D721Med (cell line): ENCODE data around the gene VASP.

Source experiments
- DNase-seq: peaks from one replicate; pipeline ENCODE4 v3.0.0; 2011; ENCODE audit warnings: low spot score; ENCODE audit not compliant: insufficient read length
- FAIRE-seq: peaks from 2 replicates; lab custom pipeline; 2011; peaks lifted over from hg19 to GRCh38; lab: Jason Lieb, UNC
- TF ChIP-seq, protein P1 (sequence below): IDR thresholded peaks from 2 replicates; pipeline ENCODE4 v1.5.1; 2012; ENCODE audit warnings: mild to moderate bottlenecking, control low read depth; ENCODE audit not compliant: insufficient read depth; ENCODE audit errors: missing control alignments

Gene VASP

DNA sequence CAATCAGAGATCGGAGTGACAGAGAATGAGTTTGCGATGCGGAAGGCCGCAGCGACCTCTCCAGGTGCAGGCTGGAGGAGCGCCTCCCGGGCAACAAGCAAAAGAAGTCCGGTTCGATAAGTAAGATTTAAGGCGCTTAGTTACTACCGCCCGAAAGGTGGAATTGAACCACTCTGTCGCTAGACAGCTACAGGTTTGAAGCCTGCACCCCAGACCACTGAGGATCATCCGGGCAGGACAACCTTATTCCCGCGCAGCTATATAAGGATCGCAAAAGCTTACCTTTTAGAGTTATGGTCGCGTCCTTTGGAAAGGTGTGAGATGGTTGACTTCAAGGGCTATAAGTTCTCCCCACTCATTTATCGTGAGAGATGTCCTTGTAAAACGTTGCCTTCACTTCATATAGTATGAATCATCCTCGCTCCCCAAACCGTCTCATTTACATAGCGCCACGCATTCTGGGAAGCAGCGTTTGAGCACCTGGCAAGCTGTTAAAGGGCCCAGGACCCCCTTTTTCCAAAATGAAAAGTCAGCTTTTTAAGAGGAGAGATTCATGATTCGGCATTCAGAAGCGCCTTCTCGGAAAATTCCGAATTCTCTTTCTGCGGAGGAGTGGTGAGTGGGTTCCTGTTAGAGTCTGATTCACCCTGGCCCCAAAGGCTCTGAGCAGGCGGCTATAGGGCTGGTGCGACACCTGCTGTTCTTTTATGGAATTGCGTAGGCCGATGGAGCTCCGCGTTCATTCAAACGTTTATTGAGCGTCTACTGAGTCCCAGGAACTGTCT is 28.6 kb upstream of the VASP start:
- DNase-seq (no peak), FAIRE-seq (peak; percentile 84)
- TF ChIP-seq, protein P1, sequence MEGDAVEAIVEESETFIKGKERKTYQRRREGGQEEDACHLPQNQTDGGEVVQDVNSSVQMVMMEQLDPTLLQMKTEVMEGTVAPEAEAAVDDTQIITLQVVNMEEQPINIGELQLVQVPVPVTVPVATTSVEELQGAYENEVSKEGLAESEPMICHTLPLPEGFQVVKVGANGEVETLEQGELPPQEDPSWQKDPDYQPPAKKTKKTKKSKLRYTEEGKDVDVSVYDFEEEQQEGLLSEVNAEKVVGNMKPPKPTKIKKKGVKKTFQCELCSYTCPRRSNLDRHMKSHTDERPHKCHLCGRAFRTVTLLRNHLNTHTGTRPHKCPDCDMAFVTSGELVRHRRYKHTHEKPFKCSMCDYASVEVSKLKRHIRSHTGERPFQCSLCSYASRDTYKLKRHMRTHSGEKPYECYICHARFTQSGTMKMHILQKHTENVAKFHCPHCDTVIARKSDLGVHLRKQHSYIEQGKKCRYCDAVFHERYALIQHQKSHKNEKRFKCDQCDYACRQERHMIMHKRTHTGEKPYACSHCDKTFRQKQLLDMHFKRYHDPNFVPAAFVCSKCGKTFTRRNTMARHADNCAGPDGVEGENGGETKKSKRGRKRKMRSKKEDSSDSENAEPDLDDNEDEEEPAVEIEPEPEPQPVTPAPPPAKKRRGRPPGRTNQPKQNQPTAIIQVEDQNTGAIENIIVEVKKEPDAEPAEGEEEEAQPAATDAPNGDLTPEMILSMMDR: peak; percentile 84

DNA sequence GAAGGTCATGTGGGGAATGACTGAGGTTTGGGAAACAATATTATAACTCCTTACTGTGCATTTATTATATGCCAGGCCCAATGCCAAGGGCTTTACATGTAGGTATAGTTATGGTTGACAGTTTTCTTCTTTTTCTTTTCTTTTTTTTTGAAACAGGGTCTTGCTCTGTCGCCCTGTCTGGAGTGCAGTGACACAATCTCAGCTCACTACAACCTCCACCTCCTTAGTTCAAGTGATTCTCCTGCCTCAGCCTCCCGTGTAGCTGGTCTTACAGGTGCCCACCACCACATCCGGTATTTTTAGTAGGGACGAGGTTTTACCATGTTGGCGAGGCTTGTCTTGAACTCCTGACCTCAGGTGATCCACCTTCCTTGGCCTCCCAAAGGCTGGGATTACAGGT is 24.2 kb upstream of the VASP start:
- TF ChIP-seq, protein P1: no peak
- DNase-seq: no peak
- no peak for FAIRE-seq

DNA sequence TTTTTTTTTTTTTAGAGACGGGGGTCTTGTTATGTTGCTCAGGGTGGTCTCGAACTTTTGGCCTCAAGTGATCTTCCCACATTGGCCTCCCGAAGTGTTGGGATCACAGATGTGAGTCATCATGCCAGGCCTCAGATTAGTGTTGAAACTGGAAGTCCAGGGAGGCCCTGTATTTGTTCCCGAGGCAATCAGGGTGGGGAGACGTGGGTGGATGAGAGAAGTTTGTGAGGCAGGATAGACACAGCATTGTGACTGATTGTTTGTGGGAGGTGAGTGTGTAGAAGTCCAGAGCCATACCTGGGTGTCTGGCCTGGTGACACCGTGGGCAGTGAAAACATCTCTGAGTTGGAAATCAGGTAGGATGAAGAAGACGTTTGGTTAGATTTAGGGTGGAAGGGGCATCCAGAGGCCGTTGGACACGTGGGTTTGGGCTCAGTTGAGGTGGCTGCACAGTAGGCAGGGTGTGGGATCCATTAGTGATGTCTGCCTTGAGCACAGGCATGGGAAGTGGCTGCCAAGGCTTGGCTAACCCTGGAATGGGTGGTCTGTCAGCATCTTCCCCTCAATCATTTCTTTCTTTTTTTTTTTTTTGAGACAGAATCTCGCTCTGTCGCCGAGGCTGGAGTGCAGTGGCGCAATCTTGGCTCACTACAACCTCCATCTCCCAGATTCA is 22.9 kb upstream of the VASP start:
- no peak for FAIRE-seq
- TF ChIP-seq, protein P1: no peak
- no peak for DNase-seq

DNA sequence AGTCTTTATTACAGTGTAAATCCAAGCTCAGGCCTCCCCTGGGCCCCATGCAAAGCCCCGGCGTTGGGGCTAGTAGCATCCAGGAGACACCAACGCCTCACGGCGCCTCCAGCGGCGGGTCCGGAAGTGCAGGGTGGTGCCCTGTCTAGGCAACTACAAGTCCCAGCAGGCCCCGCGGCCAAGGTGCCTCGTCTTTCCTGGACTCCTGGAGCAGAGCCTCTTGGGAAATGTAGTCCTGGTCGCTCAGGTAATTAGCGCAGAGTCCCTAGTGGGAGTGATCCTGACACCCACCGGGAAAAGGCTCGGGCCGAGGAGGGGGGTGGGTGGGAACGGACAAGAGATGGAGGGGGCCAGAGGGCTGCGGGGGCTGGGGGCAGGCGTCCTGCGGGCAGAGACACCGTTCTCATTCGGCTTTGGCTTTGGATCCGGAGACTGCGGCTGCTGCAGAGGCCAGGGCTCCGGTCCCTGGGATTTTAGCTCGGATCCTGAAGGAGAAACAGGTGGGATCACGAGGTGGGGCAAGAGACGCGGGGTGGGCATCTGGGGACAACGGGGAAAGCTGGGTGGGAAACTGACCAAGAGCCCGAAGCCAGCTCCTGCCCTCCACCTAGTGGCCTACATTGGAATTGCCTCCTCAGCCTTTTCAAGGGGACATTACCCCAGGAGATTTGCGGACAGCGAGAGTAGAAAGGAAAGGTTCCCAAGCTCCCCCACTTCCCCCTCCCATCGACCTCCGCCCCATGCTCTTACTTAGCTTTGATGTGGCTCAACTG is 21.8 kb upstream of the VASP start:
- FAIRE-seq (no peak), DNase-seq (peak; percentile 82)
- TF ChIP-seq, protein P1: peak; percentile 67

DNA sequence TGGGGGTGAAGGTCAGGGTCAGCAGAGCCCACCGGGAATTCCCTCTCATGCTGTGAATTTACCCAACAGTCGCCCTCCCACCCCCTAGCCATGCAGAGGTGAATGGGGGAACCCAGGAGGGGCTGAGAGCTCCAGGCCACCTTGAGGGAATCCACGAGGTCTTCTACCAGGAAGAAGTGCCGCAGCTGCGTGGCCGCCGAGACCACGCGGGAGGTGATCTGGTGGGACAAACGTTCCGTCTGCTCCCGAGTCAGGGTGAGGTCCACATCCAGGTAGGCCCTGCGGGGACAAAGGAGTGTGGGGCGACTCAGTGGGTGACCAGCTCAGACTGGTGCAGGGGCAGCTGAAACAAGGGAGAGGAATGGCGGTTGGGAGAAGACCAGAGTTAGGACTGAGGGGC is 18.6 kb upstream of the VASP start:
- TF ChIP-seq, protein P1: no peak
- FAIRE-seq (no peak), DNase-seq (no peak)

DNA sequence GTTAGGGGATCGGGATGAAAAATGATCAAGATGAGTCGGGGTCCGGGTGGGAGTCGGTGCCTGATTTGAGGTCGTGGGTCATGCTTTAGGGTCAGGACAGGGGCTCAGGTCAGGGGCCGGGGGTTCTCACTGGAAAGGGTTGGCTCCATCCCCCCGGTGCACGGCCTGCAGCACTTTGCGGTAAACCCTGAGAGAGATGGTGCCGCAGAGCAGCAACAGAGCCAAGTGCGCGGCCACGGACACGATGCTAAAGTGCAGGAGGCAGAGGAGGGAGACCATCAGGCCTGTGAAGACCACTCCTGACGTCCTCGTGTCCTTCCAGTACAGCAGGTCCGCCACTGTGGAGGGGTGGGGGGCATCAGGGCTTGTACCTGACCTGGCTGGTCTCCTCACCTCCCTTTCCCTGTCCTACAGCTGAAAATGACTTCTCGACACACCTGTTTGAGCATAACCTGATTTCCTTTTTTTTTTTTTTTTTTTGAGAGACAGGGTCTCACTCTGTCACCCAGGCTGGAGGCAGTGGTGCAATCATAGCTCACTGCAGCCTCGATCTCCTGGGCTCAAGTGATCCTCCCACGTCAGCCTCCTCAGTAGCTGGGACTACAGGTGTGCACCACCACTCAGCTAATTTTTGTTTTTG is 17.9 kb upstream of the VASP start:
- FAIRE-seq (no peak), DNase-seq (no peak)
- TF ChIP-seq, protein P1: no peak
